Mucosa of rectum (tissue), 2 donors: ENCODE results near the gene CAMKK1.

Experiments used
- H3K27ac ChIP-seq, 2 donors: one replicate each; pipeline ENCODE4 v1.7.0; 2013; ENCODE audit warnings: inconsistent platforms in 2 of 2, low read depth in 2 of 2, low read length in 2 of 2
- H3K27me3 ChIP-seq, 2 donors: one replicate each; pipeline ENCODE4 v1.7.0; 2013; ENCODE audit warnings: low read length in 2 of 2; ENCODE audit not compliant: control insufficient read depth in 2 of 2, insufficient read depth in 2 of 2
- H3K36me3 ChIP-seq, 2 donors: one replicate each; pipeline ENCODE4 v1.7.0; 2013; ENCODE audit warnings: low read length in 2 of 2; ENCODE audit not compliant: control insufficient read depth in 2 of 2, insufficient read depth in 2 of 2
- H3K4me1 ChIP-seq, 2 donors: one replicate each; pipeline ENCODE4 v1.7.0; 2013; ENCODE audit warnings: low read length in 2 of 2, mild to moderate bottlenecking in 1 of 2; ENCODE audit not compliant: control insufficient read depth in 2 of 2, insufficient read depth in 2 of 2
- H3K4me3 ChIP-seq, 2 donors: one replicate each; pipeline ENCODE4 v1.7.0; 2013; ENCODE audit warnings: low read length in 2 of 2
- H3K9ac ChIP-seq, 2 donors: one replicate each; pipeline ENCODE4 v1.7.0; 2013; ENCODE audit warnings: low read length in 2 of 2, low read depth in 1 of 2, mild to moderate bottlenecking in 1 of 2
- H3K9me3 ChIP-seq, 2 donors: one replicate each; pipeline ENCODE4 v1.7.0; 2013; ENCODE audit warnings: low read length in 2 of 2; ENCODE audit not compliant: control insufficient read depth in 2 of 2
- donor health status: healthy.
- donor health status: Normal muscosa, but diverticular disease.

Gene CAMKK1

GRCh38 chr17:3893003-3893719, at the start of gene CAMKK1:
CAMKK1 (minus strand) TSS chr17:3893053; CDS start chr17:3885687, 7,366 bp downstream.
- peak within 1 kb of the TSS; percentile 90 to 93 for H3K27ac ChIP-seq
- H3K4me3 ChIP-seq, result peak within 1 kb of the TSS; percentile 62 to 66
- H3K9me3 ChIP-seq, result no peaks in the 10 kb centered on the region
- H3K36me3 ChIP-seq, result no peaks in the 10 kb centered on the region
- peaks cover 34 to 54% of the 10 kb centered on the region in 2 donors for H3K4me1 ChIP-seq
- H3K9ac ChIP-seq, result peak within 1 kb of the TSS; percentile 57 to 77
- no peaks in the 10 kb centered on the region for H3K27me3 ChIP-seq

DNA sequence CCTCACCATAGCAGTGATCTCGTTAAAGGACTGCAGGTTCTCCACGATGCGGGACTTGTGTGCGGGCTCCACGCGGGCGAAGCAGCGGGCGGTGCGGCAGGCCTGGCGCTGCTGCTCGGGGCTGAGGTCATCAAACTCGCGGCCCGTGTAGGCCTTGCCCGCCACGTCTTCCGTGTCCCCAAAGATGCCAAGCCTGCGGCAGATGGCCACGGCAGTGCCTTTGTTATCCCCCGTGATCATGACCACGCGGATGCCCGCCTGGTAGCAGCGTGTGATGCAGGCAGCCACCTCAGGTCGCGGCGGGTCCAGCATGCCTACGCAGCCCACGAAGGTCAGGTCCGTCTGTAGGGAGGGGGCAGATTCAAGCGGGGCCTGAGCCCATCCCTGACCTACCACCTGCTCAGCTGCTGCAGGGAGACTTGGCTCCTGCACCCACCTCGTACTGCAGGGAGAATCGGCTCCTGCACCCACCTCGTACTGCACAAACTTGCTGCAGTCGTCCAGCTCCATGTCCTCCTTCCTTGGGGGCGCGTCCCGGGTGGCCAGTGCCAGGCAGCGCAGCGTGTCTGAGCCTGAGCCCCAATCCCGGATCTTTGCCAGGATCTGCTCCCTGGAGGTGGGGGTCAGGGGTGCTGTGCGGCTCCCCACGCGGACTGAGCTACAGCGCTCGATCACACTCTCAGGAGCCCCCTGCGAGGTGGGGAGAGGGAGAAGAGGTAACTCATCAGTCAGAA, 48.3 kb upstream of the CAMKK1 start:
- H3K4me1 ChIP-seq, result peaks cover 0 to 2% of the 10 kb centered on the region in 2 donors
- H3K27me3 ChIP-seq, result no peaks in the 10 kb centered on the region
- no peak overlapping the region for H3K4me3 ChIP-seq
- H3K9me3 ChIP-seq, result no peaks in the 10 kb centered on the region
- no peak overlapping the region for H3K9ac ChIP-seq
- H3K36me3 ChIP-seq, result peaks cover 72 to 74% of the 10 kb centered on the region in 2 donors
- H3K27ac ChIP-seq, result no peak overlapping the region

GRCh38 chr17:3937359-3937758, 44.5 kb upstream of the CAMKK1 start:
- Histone ChIP-seq H3K9ac (no peak overlapping the region), H3K4me1 (peaks cover 0 to 6% of the 10 kb centered on the region in 2 donors), H3K4me3 (no peak overlapping the region), H3K27ac (no peak overlapping the region), H3K36me3 (peaks cover 60 to 63% of the 10 kb centered on the region in 2 donors), H3K27me3 (no peaks in the 10 kb centered on the region), H3K9me3 (no peaks in the 10 kb centered on the region)

GRCh38 chr17:3935825-3936355, 43.0 kb upstream of the CAMKK1 start:
- no peak overlapping the region for H3K27ac ChIP-seq
- no peak overlapping the region for H3K4me3 ChIP-seq
- H3K27me3 ChIP-seq, result no peaks in the 10 kb centered on the region

GRCh38 chr17:3935140-3935542, 42.3 kb upstream of the CAMKK1 start:
- H3K36me3 ChIP-seq, result peaks cover 46 to 49% of the 10 kb centered on the region in 2 donors
- H3K4me1 ChIP-seq, result peaks cover 0 to 6% of the 10 kb centered on the region in 2 donors
- H3K27ac ChIP-seq, result no peak overlapping the region
- H3K27me3 ChIP-seq, result no peaks in the 10 kb centered on the region
- no peaks in the 10 kb centered on the region for H3K9me3 ChIP-seq
- no peak overlapping the region for H3K4me3 ChIP-seq
- H3K9ac ChIP-seq, result no peak overlapping the region

More at GRCh38 chr17:3935825-3936355, 43.0 kb upstream of the CAMKK1 start:
- no peak overlapping the region for H3K9ac ChIP-seq
- H3K9me3 ChIP-seq, result no peaks in the 10 kb centered on the region
- H3K4me1 ChIP-seq, result peaks cover 0 to 6% of the 10 kb centered on the region in 2 donors
- H3K36me3 ChIP-seq, result peaks cover 47 to 54% of the 10 kb centered on the region in 2 donors

DNA sequence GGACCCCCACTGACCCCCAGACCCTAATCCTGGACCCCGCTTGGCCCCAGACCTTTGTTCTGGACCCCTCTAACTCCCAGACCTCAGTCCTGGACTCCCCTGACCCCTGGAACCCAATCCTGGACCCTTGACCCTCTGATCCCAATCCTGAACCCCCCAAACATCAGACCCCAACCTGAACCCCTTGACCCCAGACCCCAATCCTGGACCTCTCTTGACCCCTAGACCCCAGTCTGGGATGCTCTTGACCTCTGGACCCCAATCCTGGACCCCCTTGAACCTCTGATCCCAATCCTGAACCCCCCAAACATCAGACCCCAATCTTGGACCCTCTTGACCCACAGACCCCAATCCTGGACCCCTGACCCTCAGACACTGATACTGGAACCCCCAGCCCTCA, 36.9 kb upstream of the CAMKK1 start:
- no peaks in the 10 kb centered on the region for H3K9me3 ChIP-seq
- H3K4me3 ChIP-seq, result no peak overlapping the region
- peaks cover 44 to 45% of the 10 kb centered on the region in 2 donors for H3K36me3 ChIP-seq
- no peak overlapping the region for H3K27ac ChIP-seq
- H3K4me1 ChIP-seq, result peaks cover 0 to 1% of the 10 kb centered on the region in 2 donors
- no peak overlapping the region for H3K9ac ChIP-seq
- H3K27me3 ChIP-seq, result no peaks in the 10 kb centered on the region

DNA sequence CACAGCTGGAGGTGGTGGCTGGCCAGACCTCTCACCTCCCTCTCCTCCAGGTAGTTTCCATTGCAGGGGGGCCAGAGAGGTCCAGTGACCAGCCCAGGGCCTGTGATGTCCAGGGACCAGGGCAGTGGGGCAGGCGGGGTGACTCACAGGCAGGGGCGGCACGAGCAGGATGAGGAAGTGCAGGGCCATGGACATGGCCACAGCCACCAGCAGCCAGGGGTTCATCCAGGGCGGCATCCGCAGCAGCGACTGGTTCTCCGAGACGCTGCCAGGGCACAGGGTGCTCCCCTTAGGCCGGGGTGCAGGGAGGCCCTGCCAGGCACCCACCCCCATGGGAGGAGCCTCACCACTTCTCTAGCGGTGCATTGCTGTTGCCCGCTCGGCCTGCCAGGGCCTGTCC, 36.3 kb upstream of the CAMKK1 start:
- Histone ChIP-seq H3K4me1 (peaks cover 0 to 1% of the 10 kb centered on the region in 2 donors), H3K36me3 (peaks cover 46 to 48% of the 10 kb centered on the region in 2 donors), H3K27ac (no peak overlapping the region), H3K9me3 (no peaks in the 10 kb centered on the region), H3K9ac (no peak overlapping the region), H3K27me3 (no peaks in the 10 kb centered on the region), H3K4me3 (no peak overlapping the region)

GRCh38 chr17:3928406-3928805, 35.6 kb upstream of the CAMKK1 start:
- Histone ChIP-seq H3K9me3 (no peaks in the 10 kb centered on the region), H3K36me3 (peaks cover 44 to 53% of the 10 kb centered on the region in 2 donors), H3K4me1 (peaks cover 0 to 5% of the 10 kb centered on the region in 2 donors), H3K4me3 (no peak overlapping the region), H3K9ac (no peak overlapping the region), H3K27me3 (no peaks in the 10 kb centered on the region), H3K27ac (no peak overlapping the region)

DNA sequence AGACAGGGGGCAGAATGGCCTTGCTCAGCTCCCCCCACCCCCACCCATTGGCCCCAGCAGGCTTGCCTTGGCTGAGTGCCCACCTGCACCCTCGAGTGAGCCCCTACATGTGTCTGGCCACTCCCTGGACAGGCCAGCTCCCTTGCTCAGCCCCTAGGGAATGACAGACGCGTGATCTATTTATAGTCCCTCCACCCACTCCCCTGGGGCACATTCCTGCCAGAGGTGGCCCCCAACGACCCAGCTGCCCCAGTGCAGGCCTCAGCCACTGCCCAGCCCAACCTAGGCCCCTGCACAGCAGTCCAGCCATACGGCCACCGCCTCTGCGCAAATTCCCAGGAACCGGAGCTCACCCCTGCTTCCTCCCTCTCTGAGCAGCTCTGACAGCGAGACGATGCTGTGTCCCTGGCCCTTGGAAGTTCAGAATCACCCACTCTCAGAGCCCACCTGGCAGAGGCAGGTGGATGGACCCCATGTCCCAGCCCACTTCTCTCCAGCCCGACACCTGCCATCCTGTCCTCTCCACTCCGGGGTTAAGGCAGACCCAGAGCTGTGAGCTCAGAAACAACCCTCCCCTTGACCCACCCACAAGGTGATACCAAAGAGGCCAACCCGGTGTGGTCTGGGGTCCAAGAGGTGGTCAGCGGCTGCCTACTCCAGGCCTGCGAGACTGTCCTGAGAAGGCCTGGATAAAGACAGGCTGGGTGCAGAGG, 34.9 kb upstream of the CAMKK1 start:
- H3K36me3 ChIP-seq, result peaks cover 43 to 52% of the 10 kb centered on the region in 2 donors
- H3K27me3 ChIP-seq, result no peaks in the 10 kb centered on the region
- H3K9ac ChIP-seq, result no peak overlapping the region
- H3K4me1 ChIP-seq, result peaks cover 0 to 5% of the 10 kb centered on the region in 2 donors
- no peaks in the 10 kb centered on the region for H3K9me3 ChIP-seq
- H3K4me3 ChIP-seq, result no peak overlapping the region
- H3K27ac ChIP-seq, result no peak overlapping the region
